ENCODE data around the gene TENM3. TPM values are rescaled to one million over a fixed set of nuclear protein-coding genes. Genes with fewer than 3 reads are reported as not detected.

The TENM3 gene
- total and polyA plus RNA-seq, 2 donors, result 2.8 to 26.6 TPM

GRCh38 chr4:182507805-182508204 is 264.6 kb downstream of the TENM3 start:
- no peak for DNase-seq (ENCODE audit: extremely low spot score)
- 46% methylated on average over 3 of the region's 3 CpGs for WGBS
- H3K36me3 ChIP-seq (ENCODE audit: insufficient read depth), result no peaks in the 10 kb centered on the region
- H3K4me3 ChIP-seq (ENCODE audit: low read depth, low read length), result no peak overlapping the region
- no peaks in the 10 kb centered on the region for H3K4me1 ChIP-seq (ENCODE audit: insufficient read depth)
- no peak overlapping the region for H3K27ac ChIP-seq (ENCODE audit: low read depth)

- 89% methylated on average over 2 of the region's 2 CpGs for WGBS
- Histone ChIP-seq H3K4me3 (ENCODE audit: low read depth, low read length) (no peak overlapping the region), H3K4me1 (ENCODE audit: insufficient read depth) (no peaks in the 10 kb centered on the region), H3K36me3 (ENCODE audit: insufficient read depth) (no peaks in the 10 kb centered on the region), H3K27ac (ENCODE audit: low read depth) (no peak overlapping the region)
- no peak for DNase-seq (ENCODE audit: extremely low spot score)
Observed at GRCh38 chr4:182510836-182511235, 267.6 kb downstream of the TENM3 start.

- 65% methylated on average over 6 of the region's 6 CpGs for WGBS
- H3K27ac ChIP-seq (ENCODE audit: low read depth), result no peak overlapping the region
- no peaks in the 10 kb centered on the region for H3K4me1 ChIP-seq (ENCODE audit: insufficient read depth)
- no peak for DNase-seq (ENCODE audit: extremely low spot score)
- no peaks in the 10 kb centered on the region for H3K36me3 ChIP-seq (ENCODE audit: insufficient read depth)
- H3K4me3 ChIP-seq (ENCODE audit: low read depth, low read length), result no peak overlapping the region
Observed at GRCh38 chr4:182513587-182514291, 270.5 kb downstream of the TENM3 start.

- Histone ChIP-seq H3K4me3 (ENCODE audit: low read depth, low read length) (no peak overlapping the region), H3K4me1 (ENCODE audit: insufficient read depth) (no peaks in the 10 kb centered on the region), H3K36me3 (ENCODE audit: insufficient read depth) (no peaks in the 10 kb centered on the region), H3K27ac (ENCODE audit: low read depth) (no peak overlapping the region)
- DNase-seq (ENCODE audit: extremely low spot score), result no peak
- WGBS, result 30% methylated on average over 1 of the region's 1 CpG
Observed at GRCh38 chr4:182518421-182518820, 275.2 kb downstream of the TENM3 start.

GRCh38 chr4:182519528-182519927 is 276.3 kb downstream of the TENM3 start:
- no peak for DNase-seq (ENCODE audit: extremely low spot score)
- Histone ChIP-seq H3K27ac (ENCODE audit: low read depth) (no peak overlapping the region), H3K4me3 (ENCODE audit: low read depth, low read length) (no peak overlapping the region), H3K36me3 (ENCODE audit: insufficient read depth) (no peaks in the 10 kb centered on the region), H3K4me1 (ENCODE audit: insufficient read depth) (no peaks in the 10 kb centered on the region)
- 60% methylated on average over 2 of the region's 2 CpGs for WGBS

- no peak overlapping the region for H3K27ac ChIP-seq (ENCODE audit: low read depth)
- no peaks in the 10 kb centered on the region for H3K4me1 ChIP-seq (ENCODE audit: insufficient read depth)
- H3K4me3 ChIP-seq (ENCODE audit: low read depth, low read length), result no peak overlapping the region
- DNase-seq (ENCODE audit: extremely low spot score), result no peak
- no peaks in the 10 kb centered on the region for H3K36me3 ChIP-seq (ENCODE audit: insufficient read depth)
- 40% methylated on average over 1 of the region's 1 CpG for WGBS
Observed at GRCh38 chr4:182521011-182521410, 277.8 kb downstream of the TENM3 start.

- 93% methylated on average over 8 of the region's 8 CpGs for WGBS
- Histone ChIP-seq H3K27ac (ENCODE audit: low read depth) (no peak overlapping the region), H3K4me1 (ENCODE audit: insufficient read depth) (peaks cover 1% of the 10 kb centered on the region), H3K36me3 (ENCODE audit: insufficient read depth) (no peaks in the 10 kb centered on the region), H3K4me3 (ENCODE audit: low read depth, low read length) (no peak overlapping the region)
- no peak for DNase-seq (ENCODE audit: extremely low spot score)
Observed at GRCh38 chr4:182528819-182529218, 285.6 kb downstream of the TENM3 start.

- no peaks in the 10 kb centered on the region for H3K36me3 ChIP-seq (ENCODE audit: insufficient read depth)
- WGBS, result 91% methylated on average over 8 of the region's 8 CpGs
- no peak overlapping the region for H3K27ac ChIP-seq (ENCODE audit: low read depth)
- H3K4me1 ChIP-seq (ENCODE audit: insufficient read depth), result peaks cover 1% of the 10 kb centered on the region
- DNase-seq (ENCODE audit: extremely low spot score), result no peak
- H3K4me3 ChIP-seq (ENCODE audit: low read depth, low read length), result no peak overlapping the region
Observed at GRCh38 chr4:182530451-182530850, 287.2 kb downstream of the TENM3 start.

- DNase-seq (ENCODE audit: extremely low spot score), result no peak
- Histone ChIP-seq H3K4me3 (ENCODE audit: low read depth, low read length) (no peak overlapping the region), H3K36me3 (ENCODE audit: insufficient read depth) (no peaks in the 10 kb centered on the region), H3K4me1 (ENCODE audit: insufficient read depth) (peaks cover 1% of the 10 kb centered on the region), H3K27ac (ENCODE audit: low read depth) (no peak overlapping the region)
- WGBS, result 41% methylated on average over 8 of the region's 8 CpGs
Observed at GRCh38 chr4:182531555-182532162, 288.5 kb downstream of the TENM3 start.

- H3K4me3 ChIP-seq (ENCODE audit: low read depth, low read length), result no peak overlapping the region
- H3K36me3 ChIP-seq (ENCODE audit: insufficient read depth), result no peaks in the 10 kb centered on the region
- H3K4me1 ChIP-seq (ENCODE audit: insufficient read depth), result peaks cover 1% of the 10 kb centered on the region
- WGBS, result 84% methylated on average over 2 of the region's 2 CpGs
- H3K27ac ChIP-seq (ENCODE audit: low read depth), result no peak overlapping the region
- no peak for DNase-seq (ENCODE audit: extremely low spot score)
Observed at GRCh38 chr4:182532441-182532840, 289.2 kb downstream of the TENM3 start.

- Histone ChIP-seq H3K4me3 (ENCODE audit: low read depth, low read length) (no peak overlapping the region), H3K36me3 (ENCODE audit: insufficient read depth) (no peaks in the 10 kb centered on the region), H3K4me1 (ENCODE audit: insufficient read depth) (peaks cover 1% of the 10 kb centered on the region), H3K27ac (ENCODE audit: low read depth) (no peak overlapping the region)
- no peak for DNase-seq (ENCODE audit: extremely low spot score)
- WGBS, result 54% methylated on average over 1 of the region's 1 CpG
Observed at GRCh38 chr4:182533964-182534363, 290.8 kb downstream of the TENM3 start.

GRCh38 chr4:182536221-182536811 is 293.1 kb downstream of the TENM3 start:
- Histone ChIP-seq H3K36me3 (ENCODE audit: insufficient read depth) (no peaks in the 10 kb centered on the region), H3K4me1 (ENCODE audit: insufficient read depth) (peaks cover 1% of the 10 kb centered on the region), H3K4me3 (ENCODE audit: low read depth, low read length) (no peak overlapping the region), H3K27ac (ENCODE audit: low read depth) (no peak overlapping the region)
- WGBS, result 66% methylated on average over 8 of the region's 8 CpGs
- DNase-seq (ENCODE audit: extremely low spot score), result no peak

- no peak for DNase-seq (ENCODE audit: extremely low spot score)
- Histone ChIP-seq H3K4me1 (ENCODE audit: insufficient read depth) (no peaks in the 10 kb centered on the region), H3K36me3 (ENCODE audit: insufficient read depth) (no peaks in the 10 kb centered on the region), H3K4me3 (ENCODE audit: low read depth, low read length) (no peak overlapping the region), H3K27ac (ENCODE audit: low read depth) (no peak overlapping the region)
- WGBS, result 45% methylated on average over 10 of the region's 10 CpGs
Observed at GRCh38 chr4:182537031-182537795, 294.0 kb downstream of the TENM3 start.

GRCh38 chr4:182538031-182538430 is 294.8 kb downstream of the TENM3 start:
- WGBS, result 75% methylated on average over 4 of the region's 4 CpGs
- no peaks in the 10 kb centered on the region for H3K36me3 ChIP-seq (ENCODE audit: insufficient read depth)
- H3K4me1 ChIP-seq (ENCODE audit: insufficient read depth), result no peaks in the 10 kb centered on the region
- no peak overlapping the region for H3K4me3 ChIP-seq (ENCODE audit: low read depth, low read length)
- H3K27ac ChIP-seq (ENCODE audit: low read depth), result no peak overlapping the region
- DNase-seq (ENCODE audit: extremely low spot score), result no peak

Data from urinary bladder (tissue), 4 donors.